DMS53 treated with DMSO at 0.1 percent for 48 hours (cell line): ENCODE results near the gene CHMP6.

Experiments used
- DNase-seq: peaks from one replicate; lab custom pipeline; 2025; ENCODE audit not compliant: unreplicated experiment; lab: John Stamatoyannopoulos, UW

Gene CHMP6

GRCh38 chr17:81042606-81043005 is 51.0 kb downstream of the CHMP6 start:
- DNase-seq, result no peak

- DNase-seq, result no peak
Measured at GRCh38 chr17:81043319-81043724, 51.7 kb downstream of the CHMP6 start.

DNA sequence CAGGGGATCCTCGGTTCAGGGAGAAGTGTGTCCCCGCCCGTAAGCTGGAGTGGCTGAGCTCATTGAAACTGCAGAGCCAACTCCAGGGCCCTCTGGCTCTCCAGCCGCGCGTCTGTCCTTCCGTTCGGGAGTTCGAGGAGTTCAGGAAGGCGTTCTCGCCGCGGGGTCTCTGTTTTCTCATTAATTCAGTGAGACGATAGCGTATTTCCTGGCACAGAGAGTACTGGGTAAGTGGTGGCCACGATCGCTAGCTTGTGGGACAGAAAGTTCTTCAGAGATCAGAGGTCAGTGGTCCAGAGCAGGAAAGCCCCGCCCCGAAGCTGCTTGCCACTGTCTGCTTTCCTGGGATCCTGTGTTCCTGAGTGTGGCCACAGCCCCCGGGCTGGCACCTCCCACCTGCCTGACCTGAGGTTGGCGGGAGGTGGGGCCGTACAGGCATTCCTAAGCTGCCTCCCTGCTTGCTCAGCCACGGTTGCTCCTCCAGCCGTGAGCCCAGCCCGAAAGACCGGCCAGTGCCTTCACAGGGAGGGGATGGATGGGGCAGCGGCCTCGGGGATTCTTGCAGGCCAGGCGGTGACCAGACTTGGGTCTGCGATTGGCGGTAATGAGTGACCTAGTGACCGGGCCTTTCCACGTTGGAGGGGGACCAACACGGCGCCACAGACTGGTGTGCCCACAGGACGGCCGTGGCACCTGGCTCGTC is 52.2 kb downstream of the CHMP6 start:
- no peak for DNase-seq

GRCh38 chr17:81044428-81044763 is 52.8 kb downstream of the CHMP6 start:
- DNase-seq, result no peak

DNA sequence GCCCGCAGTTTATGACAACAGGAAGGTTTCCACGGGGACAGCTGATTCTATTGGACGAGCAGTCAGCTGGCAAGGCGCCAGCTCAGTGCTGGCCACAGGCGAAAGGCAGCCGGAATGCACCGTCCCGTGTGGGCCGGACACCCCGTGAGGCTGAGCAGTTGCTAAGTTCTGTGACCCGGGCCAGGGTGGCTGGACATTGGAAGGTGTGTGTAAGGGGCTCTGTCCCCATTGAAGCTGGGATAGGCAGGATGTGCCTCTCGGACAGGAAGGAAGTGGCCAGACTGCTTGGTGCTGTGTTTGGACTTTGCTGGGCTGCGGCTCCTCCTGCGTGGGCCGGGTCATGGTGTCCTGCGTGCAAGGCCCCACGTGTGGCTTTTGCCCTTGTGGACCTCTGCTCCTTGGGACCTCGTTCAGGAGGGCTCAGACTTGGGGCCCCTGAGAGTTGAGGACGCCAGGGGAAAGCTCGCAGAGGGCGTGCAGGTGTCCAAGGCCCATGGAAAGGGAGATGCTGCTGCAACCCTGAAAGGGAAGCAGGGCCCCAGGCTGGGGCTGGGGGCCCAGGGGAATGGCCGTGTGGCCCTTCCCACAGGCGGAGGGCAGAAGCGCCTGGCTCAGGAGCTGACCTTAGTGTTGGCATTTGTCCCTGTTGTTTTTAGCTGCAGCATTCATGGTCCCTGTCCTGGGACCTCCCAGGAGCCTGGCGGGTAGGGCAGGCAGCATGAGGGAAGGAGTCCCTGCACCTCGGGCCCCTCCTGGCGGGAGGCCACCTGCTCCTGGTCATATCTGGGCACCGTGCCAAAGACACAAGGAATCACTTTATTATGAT is 53.3 kb downstream of the CHMP6 start:
- peak; percentile 18 for DNase-seq

DNA sequence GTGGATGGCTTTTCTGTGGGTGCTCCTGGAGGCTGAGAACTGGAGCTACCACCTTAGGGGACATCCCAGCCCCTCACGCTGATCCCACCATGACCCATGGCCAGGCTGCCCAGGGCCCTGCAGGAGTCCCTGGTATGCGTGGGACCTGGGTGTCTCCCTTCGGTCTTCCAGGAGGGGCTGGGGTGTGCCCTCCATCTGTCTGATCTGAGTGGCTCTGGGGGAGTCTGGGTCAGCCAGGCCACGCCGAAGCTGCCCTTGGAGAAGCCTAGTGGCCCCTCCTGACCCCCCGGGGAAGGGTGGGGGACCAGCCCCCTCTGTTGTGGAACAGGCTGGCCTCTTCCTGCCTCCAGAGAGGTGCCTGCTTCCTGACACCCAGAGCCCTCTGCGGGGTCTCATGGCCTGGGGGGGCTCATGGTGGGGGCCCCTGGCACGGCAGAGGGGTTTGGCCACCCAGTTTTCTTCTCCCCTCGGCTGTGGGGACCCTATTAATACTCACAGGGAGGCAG is 54.0 kb downstream of the CHMP6 start:
- DNase-seq, result no peak

DNA sequence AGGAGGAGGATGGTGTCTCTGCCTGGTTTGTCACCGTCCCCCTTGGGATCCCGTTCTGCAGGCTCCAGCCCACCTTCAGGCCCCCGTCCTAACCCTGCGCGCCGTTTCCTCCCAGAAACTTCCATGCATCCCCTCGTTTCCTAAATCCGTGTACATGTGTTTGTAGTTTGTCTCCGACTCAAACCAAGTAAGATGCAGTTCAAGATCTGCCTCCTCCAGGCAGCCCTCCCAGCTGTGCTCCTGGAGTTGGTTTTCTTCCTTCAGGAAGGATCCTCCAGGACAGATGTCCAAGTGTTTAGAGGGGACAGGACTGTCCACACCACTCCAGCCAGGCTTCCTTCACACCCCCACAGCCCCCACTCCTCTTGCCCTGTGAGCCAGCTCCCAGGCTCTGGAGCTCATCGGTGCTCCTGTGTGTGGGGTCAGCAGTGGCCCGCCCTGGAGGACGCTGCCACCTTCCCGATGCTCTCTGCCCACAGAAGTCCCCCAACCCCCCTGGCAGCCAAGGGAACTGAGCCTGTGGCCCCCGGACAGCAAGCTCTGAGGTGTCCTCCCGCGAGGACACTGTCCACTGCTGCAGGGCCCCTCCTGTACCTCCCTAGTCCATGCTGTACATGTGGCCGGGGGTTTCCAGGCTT is 54.6 kb downstream of the CHMP6 start:
- DNase-seq, result no peak

- DNase-seq, result no peak
Measured at GRCh38 chr17:81046770-81047359, 55.2 kb downstream of the CHMP6 start.

DNA sequence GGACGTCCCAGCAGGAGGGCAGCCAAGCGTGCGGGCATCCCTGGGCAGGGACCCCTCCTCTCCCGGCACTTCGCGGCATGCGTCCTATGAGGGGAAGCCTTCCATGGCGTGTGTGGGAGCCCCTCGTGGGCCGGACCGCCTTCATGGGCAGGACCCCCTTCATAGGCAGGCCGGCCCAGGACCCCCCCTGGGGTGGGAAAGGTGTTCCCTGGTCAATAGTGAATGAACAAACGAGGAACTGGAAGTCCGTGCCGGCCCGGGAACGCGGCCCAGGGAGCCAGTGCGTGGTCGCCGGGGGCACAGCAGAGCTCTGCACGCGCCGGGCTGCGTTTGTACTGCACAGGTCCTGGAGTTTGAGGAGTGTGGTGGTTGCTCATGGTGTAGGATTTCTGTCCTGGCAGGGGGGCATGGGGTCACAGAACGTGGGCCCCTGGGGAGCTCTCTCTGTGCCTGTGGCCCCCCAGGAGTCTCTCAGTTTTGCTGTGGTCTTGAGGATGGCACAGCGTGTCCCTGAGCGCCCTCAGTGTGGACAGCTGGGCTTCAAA is 57.3 kb downstream of the CHMP6 start:
- DNase-seq, result no peak

- DNase-seq, result no peak
Measured at GRCh38 chr17:81049372-81049911, 57.8 kb downstream of the CHMP6 start.
